SK-N-MC (cell line): ENCODE results near the gene LCE7A.

Source experiments
- EZH2 ChIP-seq: fragments of 200-600 bp; sonication (generic); IDR thresholded peaks from one replicate; pipeline ENCODE4 v1.6.1; 2017; ENCODE audit warnings: antibody characterized with exemption
- FOXP2 ChIP-seq: optimal IDR thresholded peaks from 2 replicates; pipeline ENCODE3; 2011; ENCODE audit warnings: mild to moderate bottlenecking, moderate library complexity; ENCODE audit not compliant: insufficient read depth; ENCODE audit errors: extremely low read length, control extremely low read depth
- POLR2AphosphoS5 ChIP-seq: IDR thresholded peaks from 2 replicates; pipeline ENCODE4 v1.6.1; 2012; ENCODE audit warnings: mild to moderate bottlenecking, low read depth, low read length, borderline replicate concordance

DNA sequence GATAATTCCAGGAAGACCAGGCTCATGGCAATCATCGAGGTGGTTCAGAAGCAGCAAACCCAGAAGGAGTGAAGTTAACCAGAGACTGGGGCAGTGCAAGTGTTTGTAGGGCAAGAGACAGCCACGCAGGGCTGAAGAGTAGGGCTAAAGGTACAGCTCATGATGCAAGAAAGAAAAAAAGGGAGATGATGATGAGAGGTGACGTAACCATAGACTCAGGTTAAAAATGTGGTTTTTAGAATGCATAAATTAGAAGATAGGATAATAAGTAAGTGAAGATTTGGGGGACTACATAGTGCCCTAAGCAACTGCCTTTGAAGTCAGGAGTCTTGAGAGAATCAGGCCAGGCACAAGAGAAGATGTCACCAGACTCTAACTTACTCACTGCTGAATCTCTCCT lies 333 bp downstream of the LCE7A start:
- TF ChIP-seq POLR2AphosphoS5 (no peak), EZH2 (no peak), FOXP2 (no peak)
